Colonic mucosa (tissue), 4 donors: ENCODE data around the gene SYS1. TPM values are rescaled to one million over a fixed set of nuclear protein-coding genes. Genes with fewer than 3 reads are reported as not detected.

ENCODE experiments used
- DNase-seq: peaks from one replicate; pipeline ENCODE4 v3.0.0-alpha.2; 2020
- H3K27ac ChIP-seq: fragments of 200-600 bp; one replicate; pipeline ENCODE4 v1.8.0; 2021
- H3K27me3 ChIP-seq: fragments of 200-600 bp; one replicate; pipeline ENCODE4 v1.8.0; 2021
- H3K36me3 ChIP-seq: fragments of 200-600 bp; one replicate; pipeline ENCODE4 v1.8.0; 2021
- H3K4me1 ChIP-seq: fragments of 200-600 bp; one replicate; pipeline ENCODE4 v1.8.0; 2021; ENCODE audit warnings: mild to moderate bottlenecking
- H3K4me3 ChIP-seq: fragments of 200-600 bp; one replicate; pipeline ENCODE4 v1.8.0; 2021
- H3K9ac ChIP-seq, 2 donors: one replicate each; pipeline ENCODE4 v1.7.0; 2013; ENCODE audit warnings: control low read depth in 2 of 2, low read depth in 2 of 2, low read length in 2 of 2
- H3K9me3 ChIP-seq: fragments of 200-600 bp; one replicate; pipeline ENCODE4 v1.8.0; 2021
- intact Hi-C: fragments of 100-400 bp; cut with DNase I; formaldehyde crosslinking; loops from one replicate; pipeline ENCODE4 v1.14.1; 2022
- total RNA-seq, 2 donors: library from RNA; stranded (reverse); fragmentation: NEBNext Ultra II Directional in 1 of 2; extraction: Animal tissue kit (Norgen Biotek cat#: 25700) in 1 of 2; gene quantifications; one replicate each; pipeline ENCODE4 v1.2.1, GENCODE V29; 2021
- TF ChIP-seq, protein P1 (sequence below): fragments of 200-600 bp; IDR thresholded peaks from one replicate; pipeline ENCODE4 v1.8.0; 2022; ENCODE audit warnings: antibody characterized with exemption, mild to moderate bottlenecking
- donor health status: healthy.
- donor health status: DM: no; HTN: no; CAD: no.
- donor health status: DM: no; HTN: no; CAD: no.

The SYS1 gene
- total RNA-seq, 2 donors from 2014 or later, result 24.4 to 27.7 TPM

DNA sequence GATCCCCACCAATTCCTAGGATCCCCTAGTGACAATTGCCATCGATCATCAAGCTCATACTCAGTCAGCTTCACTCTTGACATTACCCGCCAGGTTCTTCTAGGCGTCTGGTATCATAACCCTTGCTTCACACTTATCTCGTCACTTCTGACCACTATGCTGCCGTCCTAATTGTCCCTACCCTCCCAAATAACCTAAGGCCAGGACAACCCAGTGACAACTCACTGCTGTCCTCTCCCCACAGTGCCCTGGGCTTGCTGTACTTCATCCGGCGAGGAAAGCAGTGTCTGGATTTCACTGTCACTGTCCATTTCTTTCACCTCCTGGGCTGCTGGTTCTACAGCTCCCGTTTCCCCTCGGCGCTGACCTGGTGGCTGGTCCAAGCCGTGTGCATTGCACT, 3.7 kb downstream of the SYS1 start:
- no peaks in the 10 kb centered on the region for H3K36me3 ChIP-seq
- no peak for DNase-seq
- no peaks in the 10 kb centered on the region for H3K9me3 ChIP-seq
- TF ChIP-seq, protein P1, sequence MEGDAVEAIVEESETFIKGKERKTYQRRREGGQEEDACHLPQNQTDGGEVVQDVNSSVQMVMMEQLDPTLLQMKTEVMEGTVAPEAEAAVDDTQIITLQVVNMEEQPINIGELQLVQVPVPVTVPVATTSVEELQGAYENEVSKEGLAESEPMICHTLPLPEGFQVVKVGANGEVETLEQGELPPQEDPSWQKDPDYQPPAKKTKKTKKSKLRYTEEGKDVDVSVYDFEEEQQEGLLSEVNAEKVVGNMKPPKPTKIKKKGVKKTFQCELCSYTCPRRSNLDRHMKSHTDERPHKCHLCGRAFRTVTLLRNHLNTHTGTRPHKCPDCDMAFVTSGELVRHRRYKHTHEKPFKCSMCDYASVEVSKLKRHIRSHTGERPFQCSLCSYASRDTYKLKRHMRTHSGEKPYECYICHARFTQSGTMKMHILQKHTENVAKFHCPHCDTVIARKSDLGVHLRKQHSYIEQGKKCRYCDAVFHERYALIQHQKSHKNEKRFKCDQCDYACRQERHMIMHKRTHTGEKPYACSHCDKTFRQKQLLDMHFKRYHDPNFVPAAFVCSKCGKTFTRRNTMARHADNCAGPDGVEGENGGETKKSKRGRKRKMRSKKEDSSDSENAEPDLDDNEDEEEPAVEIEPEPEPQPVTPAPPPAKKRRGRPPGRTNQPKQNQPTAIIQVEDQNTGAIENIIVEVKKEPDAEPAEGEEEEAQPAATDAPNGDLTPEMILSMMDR, result no peak
- H3K27me3 ChIP-seq, result no peaks in the 10 kb centered on the region
- intact Hi-C loops, result loop anchor here (5.0 kb wide), 1 partner anchor 39 kb away; no protein-coding TSS in a partner anchor
- no peak overlapping the region for H3K27ac ChIP-seq
- no peak overlapping the region for H3K9ac ChIP-seq
- peaks cover 6% of the 10 kb centered on the region for H3K4me1 ChIP-seq
- no peak overlapping the region for H3K4me3 ChIP-seq

DNA sequence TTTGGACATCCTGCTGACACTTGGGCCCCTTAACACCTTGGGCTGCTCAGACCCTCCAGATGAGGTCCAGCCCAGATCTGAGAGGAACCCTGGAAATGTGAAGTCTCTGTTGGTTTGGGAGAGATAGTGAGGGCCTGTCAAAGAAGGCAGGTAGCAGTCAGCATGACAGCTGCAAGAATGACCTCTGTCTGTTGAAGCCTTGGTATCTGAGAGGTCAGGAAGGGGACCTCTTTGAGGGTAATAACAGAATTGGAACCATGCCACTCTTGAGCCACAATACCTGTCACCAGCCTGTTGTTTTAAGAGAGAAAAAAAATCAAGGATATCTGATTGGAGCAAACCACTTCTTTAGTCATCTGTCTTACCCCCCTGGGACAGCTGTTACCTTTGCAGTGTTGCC, 4.2 kb downstream of the SYS1 start:
- H3K27me3 ChIP-seq, result no peaks in the 10 kb centered on the region
- no peak for DNase-seq
- H3K36me3 ChIP-seq, result no peaks in the 10 kb centered on the region
- H3K9ac ChIP-seq, result no peak overlapping the region
- H3K4me1 ChIP-seq, result peaks cover 6% of the 10 kb centered on the region
- intact Hi-C loops, result loop anchor here (5.0 kb wide), 1 partner anchor 40 kb away; no protein-coding TSS in a partner anchor
- no peak overlapping the region for H3K27ac ChIP-seq
- no peaks in the 10 kb centered on the region for H3K9me3 ChIP-seq
- no peak overlapping the region for H3K4me3 ChIP-seq
- TF ChIP-seq, protein P1, result no peak

DNA sequence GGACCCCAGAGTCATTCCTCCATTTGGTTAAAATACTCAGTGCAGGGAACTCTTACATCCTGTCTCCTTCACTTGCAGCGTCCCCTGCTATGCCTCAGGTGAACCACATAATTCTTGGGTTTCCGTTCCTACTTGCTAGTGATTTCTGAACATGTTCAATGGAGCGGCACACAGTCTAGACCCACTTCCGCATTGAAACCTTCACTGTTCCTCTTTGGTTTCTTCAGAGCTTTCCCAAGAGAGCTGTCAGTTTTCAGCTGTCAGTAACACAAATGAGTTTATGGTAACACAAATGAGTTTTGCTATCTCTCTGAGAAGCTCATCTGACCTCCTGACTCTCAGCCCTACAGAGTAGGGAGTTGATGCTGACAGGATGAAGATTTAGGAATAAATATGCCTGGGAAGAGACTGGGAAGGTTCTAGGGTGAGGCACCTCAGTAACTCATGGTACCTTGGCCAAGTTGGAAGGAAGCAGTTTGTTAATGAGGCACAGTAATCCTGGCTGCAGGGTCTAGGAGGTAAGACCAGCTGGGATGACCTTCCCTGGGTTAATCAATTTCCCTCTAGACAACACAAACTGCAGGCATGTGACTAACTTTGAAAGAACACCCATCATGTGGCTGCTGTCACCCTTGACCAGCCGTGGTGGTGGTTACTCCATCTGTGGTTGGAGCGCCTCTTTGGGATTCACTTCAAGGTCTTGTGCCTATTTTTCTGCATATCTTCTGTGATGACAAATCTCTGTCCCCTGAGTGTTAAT, 5.4 kb downstream of the SYS1 start:
- TF ChIP-seq, protein P1, result no peak
- H3K4me1 ChIP-seq, result peaks cover 3% of the 10 kb centered on the region
- no peak for DNase-seq
- no peaks in the 10 kb centered on the region for H3K36me3 ChIP-seq
- H3K9me3 ChIP-seq, result no peaks in the 10 kb centered on the region
- H3K27ac ChIP-seq, result no peak overlapping the region
- no peaks in the 10 kb centered on the region for H3K27me3 ChIP-seq
- no peak overlapping the region for H3K4me3 ChIP-seq
- H3K9ac ChIP-seq, result no peak overlapping the region
- intact Hi-C loops, result loop anchor here (5.0 kb wide), 1 partner anchor 41 kb away; no protein-coding TSS in a partner anchor

DNA sequence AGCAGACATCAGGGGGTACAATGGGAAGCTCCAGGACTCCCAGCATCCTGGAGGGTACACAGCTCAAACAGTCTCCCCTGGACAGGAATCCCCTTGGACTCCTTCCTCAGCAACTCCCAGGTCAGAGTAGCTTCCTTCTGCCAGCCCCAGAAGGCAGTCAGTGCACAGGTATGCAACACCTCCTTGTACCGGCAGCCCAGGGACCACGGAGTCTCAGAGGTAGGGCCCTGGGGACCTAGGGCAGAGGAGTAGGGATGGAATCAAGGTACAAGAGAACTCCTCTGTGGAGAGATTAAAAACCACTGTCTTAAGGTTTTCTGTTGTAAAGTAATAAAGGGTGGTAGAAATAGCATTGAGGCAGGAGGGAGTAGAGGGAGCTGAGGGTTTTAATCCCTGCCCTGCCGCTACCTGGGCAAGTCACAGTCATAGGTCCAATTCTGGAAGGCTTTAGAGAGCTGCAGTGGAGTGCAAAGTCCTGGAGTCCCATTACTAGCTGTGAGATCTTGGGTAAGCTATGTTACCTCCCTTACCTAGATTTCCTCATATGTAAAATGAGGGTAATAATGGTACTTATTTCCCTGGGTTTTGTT, 7.7 kb downstream of the SYS1 start:
- H3K27ac ChIP-seq, result no peak overlapping the region
- no peaks in the 10 kb centered on the region for H3K9me3 ChIP-seq
- no peaks in the 10 kb centered on the region for H3K4me1 ChIP-seq
- no peak for DNase-seq
- TF ChIP-seq, protein P1, result no peak
- H3K36me3 ChIP-seq, result no peaks in the 10 kb centered on the region
- no peak overlapping the region for H3K4me3 ChIP-seq
- no peak overlapping the region for H3K9ac ChIP-seq
- no peaks in the 10 kb centered on the region for H3K27me3 ChIP-seq
- intact Hi-C loops, result loop anchor here (5.0 kb wide), 2 partner anchors 37 to 67 kb away; partner anchors contain the start of gene DBNDD2

DNA sequence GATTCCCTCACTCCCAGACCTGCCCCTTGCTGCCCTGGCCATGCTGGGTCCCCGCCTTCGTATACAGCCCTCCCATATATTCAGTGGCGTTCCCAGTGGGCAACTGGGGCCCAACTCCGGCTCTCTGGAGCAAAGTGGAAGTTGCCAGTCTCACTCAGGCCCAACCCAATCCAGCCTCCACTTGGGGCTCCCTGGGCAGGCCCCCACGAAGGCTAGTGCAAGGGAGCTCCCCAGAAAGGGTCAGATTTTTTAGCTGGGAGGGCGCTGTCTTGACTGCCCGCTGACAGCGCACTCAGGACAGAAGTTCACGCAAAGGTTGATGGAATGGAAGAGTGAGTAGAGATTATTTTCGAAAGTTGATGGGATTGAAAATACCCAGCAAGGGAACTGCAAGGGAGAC, 9.3 kb downstream of the SYS1 start:
- H3K27ac ChIP-seq, result no peak overlapping the region

More for the DNA sequence above, 9.3 kb downstream of the SYS1 start:
- Histone ChIP-seq H3K4me3 (no peak overlapping the region), H3K36me3 (no peaks in the 10 kb centered on the region), H3K4me1 (no peaks in the 10 kb centered on the region), H3K9ac (no peak overlapping the region), H3K27me3 (no peaks in the 10 kb centered on the region), H3K9me3 (no peaks in the 10 kb centered on the region)
- intact Hi-C loops, result loop anchor here (5.0 kb wide), 2 partner anchors 35 to 65 kb away; partner anchors contain the start of gene DBNDD2
- no peak for DNase-seq
- TF ChIP-seq, protein P1, result no peak
